Body of pancreas (tissue), 4 donors: ENCODE data around the gene PIP5K1B.
"Not testable (repeated sequence)": the region's sequence is repeated elsewhere in the genome, so short reads cannot be mapped to it uniquely, and the experiment has no call there.

ENCODE experiments used
- POLR2A ChIP-seq, 3 donors: fragments of 450-650 bp; IDR thresholded peaks; one replicate each; pipeline ENCODE4 v1.6.1; 2016; ENCODE audit warnings: antibody characterized with exemption in 3 of 3, mild to moderate bottlenecking in 2 of 3
- TF ChIP-seq, protein P1 (sequence below), 7 experiments: fragments of 450-650 bp in 4 of 7; fragments of 200-600 bp in 3 of 7; sonication (generic) in 3 of 7; IDR thresholded peaks; one replicate each; pipeline ENCODE4 v1.5.1; 2016 to 2019; ENCODE audit warnings: antibody characterized with exemption in 7 of 7

DNA sequence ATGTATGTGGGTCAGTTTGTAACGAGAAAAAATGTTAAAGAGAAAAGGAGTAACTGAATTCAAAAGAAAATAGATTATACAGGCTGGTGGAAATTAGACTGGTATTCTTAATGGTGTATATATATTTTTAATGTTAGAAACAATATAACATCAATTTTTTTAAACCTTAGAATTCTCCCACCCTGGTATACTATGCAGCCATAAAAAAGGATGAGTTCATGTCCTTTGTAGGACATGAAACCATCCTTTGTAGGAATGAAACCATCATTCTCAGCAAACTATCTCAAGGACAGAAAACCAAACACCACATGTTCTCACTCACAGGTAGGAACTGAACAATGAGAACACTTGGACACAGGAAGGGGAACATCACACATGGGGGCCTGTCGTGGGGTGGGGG, 5.4 kb upstream of the PIP5K1B start:
- not testable (repeated sequence) for TF ChIP-seq POLR2A (IDR thresholded peaks at IDR 0.05)
- TF ChIP-seq, protein P1, sequence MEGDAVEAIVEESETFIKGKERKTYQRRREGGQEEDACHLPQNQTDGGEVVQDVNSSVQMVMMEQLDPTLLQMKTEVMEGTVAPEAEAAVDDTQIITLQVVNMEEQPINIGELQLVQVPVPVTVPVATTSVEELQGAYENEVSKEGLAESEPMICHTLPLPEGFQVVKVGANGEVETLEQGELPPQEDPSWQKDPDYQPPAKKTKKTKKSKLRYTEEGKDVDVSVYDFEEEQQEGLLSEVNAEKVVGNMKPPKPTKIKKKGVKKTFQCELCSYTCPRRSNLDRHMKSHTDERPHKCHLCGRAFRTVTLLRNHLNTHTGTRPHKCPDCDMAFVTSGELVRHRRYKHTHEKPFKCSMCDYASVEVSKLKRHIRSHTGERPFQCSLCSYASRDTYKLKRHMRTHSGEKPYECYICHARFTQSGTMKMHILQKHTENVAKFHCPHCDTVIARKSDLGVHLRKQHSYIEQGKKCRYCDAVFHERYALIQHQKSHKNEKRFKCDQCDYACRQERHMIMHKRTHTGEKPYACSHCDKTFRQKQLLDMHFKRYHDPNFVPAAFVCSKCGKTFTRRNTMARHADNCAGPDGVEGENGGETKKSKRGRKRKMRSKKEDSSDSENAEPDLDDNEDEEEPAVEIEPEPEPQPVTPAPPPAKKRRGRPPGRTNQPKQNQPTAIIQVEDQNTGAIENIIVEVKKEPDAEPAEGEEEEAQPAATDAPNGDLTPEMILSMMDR (IDR thresholded peaks at IDR 0.05): not testable (repeated sequence)
